GM12891 (cell line): ENCODE data around the gene HKDC1.

Experiments used
- POLR2A ChIP-seq: IDR thresholded peaks from 2 replicates; pipeline ENCODE4 v1.6.1; 2011; ENCODE audit warnings: low read depth, low read length, control low read depth
- TAF1 ChIP-seq: IDR thresholded peaks from 2 replicates; pipeline ENCODE4 v1.6.1; 2011; ENCODE audit warnings: low read depth, low read length, control low read depth

DNA sequence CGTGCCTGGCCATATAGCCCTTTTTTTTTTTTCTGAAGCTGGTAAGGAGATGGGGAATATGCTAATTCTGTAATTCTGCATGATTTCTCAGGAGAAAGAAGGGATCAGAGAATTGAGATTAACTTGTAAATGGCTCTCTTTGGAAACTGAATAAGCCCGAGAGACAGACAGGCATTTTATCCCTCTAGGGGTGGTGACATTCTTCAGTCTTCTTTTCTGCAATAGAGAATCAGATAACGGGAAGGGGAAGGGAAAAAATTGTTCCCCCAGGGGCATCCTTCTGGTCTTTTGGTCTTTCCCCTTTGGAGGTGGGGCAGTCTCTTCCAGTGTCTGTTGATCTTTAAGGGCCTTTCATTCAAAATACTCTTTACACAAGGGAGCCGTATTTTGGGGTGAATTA lies 92.4 kb downstream of the HKDC1 start:
- no peak for TF ChIP-seq POLR2A
- no peak for TF ChIP-seq TAF1
